Stimulated activated CD4-positive, alpha-beta T cell treated with anti-CD3 and anti-CD28 coated beads, Interleukin-4, amount 100 ng/mL, for 1 hour (primary cell): Measurements from ENCODE around the gene CDSN.

ENCODE experiments used
- DNase-seq: peaks from one replicate; pipeline ENCODE4 v3.0.0-alpha.2; 2020

The CDSN gene

DNA sequence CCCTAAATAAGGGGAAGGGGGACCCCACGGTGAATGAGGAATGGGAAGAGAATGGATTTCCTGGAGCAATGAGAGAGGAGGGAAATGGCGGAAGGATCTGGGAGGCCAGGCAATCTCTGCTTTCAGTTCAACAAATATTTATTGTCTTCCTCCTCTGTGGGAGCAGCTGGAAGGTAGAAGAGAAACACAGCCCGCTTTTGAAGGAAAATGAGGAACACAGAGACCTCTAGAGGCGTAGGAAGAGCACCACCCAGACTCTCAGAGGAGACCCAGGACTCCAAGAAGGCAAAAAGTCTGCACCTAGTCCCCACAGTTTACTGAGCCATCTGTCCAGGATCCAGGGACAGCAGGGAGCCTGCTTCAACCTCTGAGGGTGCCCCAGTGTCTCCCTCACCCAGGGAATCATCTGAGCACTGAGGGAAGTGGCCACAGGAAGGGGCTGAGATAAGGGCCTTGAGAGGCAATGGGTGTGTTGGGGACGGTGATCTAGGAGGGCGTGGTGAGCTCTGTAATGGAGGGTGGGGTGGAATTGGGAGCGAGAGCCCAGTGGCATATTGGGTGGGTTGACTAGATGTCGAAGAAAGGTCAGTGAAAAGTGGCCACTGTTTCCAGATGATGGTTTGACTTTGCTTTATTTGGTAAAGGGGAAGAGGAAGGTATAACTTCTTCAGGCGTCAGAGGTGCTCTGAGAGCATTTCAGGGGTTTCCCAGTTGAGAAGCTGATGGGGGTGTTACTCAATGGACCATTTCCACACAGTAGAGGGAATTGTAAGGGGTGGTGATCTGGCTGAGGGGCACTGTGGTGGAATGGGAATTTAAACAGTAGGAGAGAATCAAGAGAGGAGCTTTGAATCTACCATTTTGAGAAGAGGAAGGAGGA, 5.0 kb downstream of the CDSN start:
- DNase-seq, result no peak

DNA sequence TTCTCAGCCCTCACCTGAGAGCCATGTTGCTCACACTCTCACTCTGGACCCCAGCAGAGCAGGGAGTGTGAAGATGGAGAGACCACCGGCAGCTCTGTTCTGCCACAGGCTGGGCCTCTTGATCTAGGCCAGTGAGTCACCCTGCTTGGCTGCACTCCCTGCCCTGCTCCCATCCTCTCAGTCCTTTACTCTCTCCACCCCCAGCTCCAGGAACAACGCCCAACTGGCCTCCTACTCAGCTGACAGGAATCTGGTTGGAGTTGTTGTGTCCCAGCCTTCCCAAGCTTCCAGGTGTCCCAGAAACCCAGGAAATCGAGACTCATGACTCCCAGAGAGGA, 5.7 kb downstream of the CDSN start, which contains the start of gene PSORS1C1:
PSORS1C1 (plus strand) TSS at position 260 of the 338 bp plus-strand sequence. CDS start 14,833 bp downstream, outside the sequence.
- DNase-seq, result no peak

DNA sequence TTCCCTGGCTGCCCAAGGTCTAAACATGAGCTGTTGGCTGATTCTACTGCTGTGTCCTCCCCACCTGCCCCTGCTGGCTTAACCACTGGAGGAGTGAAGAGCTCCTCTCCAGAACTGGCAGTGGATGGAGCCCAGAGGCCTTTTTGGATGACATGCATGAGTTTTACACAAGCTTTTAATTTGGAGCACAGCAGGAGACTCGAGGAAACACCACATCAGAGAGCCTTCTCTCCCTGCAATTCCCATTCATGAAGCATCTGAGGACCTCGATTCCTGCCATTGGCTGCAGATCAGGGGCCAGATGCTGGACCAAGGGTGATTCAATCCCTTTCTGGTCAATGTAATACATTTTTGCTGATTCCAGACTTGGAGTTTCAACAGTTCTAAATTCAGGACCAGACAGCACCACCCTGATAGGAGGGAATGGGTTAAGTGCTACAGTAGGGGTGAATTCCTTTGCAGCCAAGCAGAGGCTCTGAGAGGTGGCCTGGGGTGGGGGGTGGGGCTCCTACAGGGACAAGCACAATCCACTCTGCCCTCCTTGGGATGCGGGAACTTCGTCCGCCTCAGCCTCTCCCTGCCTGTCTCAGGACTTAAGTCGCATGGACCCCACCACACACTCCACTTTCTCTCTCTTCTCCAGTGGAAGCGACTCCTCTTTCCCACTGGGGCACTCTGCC, 6.2 kb downstream of the CDSN start:
- DNase-seq, result no peak

DNA sequence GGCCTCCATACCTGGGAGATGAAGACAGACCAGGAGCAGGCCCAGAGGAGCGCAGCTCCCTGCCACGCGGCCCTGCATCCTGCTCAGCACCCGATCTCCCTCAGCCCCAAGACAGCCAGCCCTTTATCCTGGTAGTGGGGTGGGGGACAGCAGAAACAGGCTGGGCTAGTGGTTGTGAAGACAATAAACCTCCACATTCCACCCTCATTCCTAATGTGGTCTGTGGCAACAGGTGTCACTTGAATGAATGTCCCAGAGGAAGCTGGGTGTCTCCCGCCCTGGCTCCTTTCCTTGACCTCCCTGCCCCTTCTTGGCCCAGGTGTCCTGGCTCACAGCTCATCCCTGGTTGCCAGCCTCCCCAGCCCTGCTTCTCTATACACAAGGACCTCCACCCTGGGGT, 7.8 kb downstream of the CDSN start, which contains the start of gene C6orf15:
C6orf15 (minus strand) TSS at position 98 of the 400 bp plus-strand sequence; CDS start at position 78, 20 bp downstream.
- no peak for DNase-seq

DNA sequence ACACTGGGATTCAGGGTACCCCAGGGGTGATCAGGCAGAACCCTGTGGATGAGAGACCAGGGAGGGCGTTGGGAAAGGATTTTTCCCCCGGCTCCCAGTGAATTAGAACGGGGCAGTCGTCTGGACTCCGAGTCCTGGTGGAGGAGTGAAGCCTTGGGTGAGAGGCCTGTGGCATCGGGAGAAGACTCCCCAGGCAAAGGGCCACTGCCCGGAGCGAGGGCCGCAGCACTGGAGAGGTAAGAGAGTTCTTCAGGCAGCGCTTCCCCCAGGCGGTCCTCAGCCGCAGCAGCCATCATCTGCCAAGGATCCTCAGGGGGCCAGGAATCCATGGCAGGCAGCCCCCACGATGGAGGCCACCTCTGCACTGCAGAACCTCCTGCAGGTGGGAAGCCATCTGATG, 8.5 kb downstream of the CDSN start:
- no peak for DNase-seq

DNA sequence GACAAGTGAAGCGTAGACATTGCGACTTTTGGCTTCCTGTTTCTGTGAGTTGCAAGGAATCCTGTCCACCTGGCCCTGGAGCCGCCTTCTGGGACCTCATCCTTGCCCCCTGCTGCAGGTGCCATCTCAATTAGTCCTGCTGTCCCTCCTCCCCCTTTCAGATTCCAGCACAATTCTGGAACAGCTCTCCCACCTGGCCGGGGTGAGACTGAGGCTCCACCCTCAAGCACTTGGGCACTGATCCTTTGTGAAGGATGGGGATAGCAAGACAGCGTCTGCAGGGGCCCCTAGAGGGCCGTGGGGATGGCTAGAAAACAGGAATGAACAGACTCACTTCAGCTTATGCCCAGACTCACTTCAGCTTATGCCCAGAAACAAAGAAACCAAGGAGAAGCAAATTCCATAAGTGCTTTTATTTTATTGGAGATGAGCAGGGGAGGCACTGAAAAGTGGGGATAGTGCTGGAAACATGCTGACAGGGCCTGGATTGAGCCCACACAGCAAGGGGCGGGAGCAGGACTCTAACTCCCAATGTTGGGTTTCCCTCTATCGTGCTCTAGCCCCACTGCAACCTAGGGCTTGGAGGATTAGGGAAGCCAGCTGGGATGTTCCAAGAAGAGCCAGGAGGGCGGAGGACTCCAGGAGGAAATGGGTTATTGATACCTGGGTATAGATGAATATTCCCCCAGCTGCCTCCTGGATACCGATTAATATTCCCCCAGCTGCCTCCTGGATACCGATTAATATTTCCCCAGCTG, 9.2 kb downstream of the CDSN start:
- DNase-seq, result no peak

DNA sequence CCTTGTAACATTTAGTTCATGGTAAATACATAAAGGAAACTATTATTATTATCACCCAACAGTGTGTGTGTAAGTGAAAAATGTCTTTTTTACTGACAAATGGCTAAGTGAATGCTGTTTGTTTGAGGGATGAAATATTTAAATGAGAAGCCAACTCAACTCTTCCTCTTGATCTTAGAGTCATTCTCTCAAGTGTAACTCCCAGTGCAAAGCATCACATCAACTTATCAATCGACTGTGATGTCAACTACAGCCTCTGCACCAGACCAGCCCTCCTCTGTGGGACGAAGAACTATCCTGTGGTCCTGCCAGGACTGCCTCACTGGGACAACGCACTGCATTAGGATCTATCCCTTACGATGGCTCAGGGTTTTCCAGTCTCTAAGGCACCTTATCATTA, 13.2 kb downstream of the CDSN start:
- no peak for DNase-seq

DNA sequence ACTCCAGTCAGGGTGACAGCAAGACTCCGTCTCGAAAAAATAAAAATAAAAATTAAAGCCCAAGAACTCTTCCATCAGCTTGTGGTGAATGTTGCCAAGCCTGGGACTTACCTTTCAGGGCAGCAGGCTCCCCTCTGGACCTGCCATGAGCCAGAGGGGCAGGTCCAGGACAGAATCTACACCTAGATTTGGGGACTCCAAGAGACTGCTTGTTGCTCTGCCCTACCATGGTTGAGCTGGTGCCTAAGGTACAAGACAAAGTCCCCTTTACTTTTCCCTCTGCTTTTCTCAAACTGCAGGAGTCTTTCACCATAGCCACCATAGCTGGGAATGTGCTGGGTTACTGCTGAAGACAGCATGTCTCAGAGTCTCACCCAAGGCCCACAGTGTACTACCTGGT, 17.1 kb downstream of the CDSN start:
- no peak for DNase-seq

DNA sequence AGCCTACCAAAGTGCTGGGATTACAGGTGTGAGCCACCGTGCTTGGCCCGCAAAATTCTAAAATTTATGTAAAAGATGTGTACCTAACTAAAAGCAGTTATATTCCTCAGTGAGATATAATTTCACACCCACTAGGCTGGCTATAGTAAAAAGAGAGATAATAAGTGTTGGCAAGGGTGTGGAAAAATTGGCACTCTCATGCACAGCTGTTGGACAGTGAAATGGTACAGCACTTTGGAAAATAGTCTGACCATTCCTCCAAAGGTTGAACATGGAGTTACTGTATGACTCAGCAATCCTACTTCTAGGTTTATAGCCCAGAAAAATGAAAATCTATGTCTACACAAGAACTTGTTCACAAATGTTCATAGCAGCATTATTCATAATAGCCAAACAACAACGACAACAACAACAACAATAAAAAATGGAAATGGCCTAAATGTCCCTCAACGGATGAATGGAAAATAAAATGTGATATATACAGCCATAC, 21.8 kb downstream of the CDSN start:
- no peak for DNase-seq

DNA sequence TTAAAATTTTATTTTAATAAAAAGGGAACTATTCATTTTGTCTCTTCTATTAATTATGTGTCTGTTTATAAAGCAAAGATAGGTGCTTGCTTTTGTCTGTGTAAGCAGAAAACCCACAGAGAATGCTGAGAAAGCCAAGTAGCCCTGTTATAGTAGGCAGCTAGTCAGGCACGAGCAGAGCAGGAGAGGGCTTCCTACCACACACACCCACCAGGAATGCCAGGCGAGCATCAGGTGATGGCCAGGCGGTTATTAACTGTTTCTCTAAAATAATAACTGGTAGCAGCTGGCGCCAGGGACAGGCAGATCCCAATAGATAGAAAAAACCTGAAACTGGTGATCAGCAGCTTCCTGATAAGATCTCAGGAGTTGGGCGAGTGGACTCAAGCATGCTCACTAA, 23.6 kb downstream of the CDSN start:
- DNase-seq, result no peak

DNA sequence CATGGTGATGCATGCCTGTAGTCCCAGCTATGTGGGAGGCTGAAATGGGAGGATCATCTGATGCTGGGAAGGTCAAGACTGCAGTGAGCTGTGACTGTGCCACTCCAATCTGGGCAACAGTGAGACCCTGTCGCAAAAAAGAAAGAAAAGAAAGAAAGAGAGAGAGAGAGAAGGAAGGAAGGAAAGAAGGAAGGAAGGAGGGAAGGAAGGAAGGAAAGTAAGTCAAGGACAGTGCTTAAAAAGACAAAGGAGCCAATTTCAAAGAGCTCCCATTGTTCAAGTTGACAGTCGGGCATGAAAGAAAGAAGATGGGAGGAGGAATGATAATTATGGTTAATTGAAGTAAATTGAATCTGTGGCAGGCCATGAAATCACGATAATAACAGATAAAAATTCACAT, 24.0 kb downstream of the CDSN start:
- DNase-seq, result no peak

DNA sequence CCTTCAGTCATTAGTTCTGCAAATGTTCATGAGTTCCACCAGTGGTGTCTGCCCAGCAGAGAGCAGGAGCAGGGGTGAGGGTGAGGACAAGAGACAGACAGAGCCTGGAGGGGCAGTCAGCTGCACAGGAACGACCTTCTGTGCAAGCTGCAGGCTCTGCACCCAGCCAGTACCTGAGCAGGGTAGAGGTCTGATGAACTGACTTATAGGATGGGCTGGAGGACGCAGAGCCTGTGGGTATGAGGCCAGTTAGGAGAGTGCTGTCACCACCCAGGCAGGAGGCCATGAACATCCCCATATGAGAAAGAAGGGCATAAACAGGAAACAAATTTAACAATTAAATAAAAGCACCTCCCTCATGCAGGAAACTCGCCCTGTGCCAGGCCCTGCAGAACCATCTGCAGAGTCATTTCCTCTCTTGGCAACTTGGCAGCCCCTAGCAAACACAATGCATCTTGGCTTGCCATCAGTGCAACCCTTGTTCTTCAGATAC, 25.8 kb downstream of the CDSN start:
- peak; percentile 18 for DNase-seq

DNA sequence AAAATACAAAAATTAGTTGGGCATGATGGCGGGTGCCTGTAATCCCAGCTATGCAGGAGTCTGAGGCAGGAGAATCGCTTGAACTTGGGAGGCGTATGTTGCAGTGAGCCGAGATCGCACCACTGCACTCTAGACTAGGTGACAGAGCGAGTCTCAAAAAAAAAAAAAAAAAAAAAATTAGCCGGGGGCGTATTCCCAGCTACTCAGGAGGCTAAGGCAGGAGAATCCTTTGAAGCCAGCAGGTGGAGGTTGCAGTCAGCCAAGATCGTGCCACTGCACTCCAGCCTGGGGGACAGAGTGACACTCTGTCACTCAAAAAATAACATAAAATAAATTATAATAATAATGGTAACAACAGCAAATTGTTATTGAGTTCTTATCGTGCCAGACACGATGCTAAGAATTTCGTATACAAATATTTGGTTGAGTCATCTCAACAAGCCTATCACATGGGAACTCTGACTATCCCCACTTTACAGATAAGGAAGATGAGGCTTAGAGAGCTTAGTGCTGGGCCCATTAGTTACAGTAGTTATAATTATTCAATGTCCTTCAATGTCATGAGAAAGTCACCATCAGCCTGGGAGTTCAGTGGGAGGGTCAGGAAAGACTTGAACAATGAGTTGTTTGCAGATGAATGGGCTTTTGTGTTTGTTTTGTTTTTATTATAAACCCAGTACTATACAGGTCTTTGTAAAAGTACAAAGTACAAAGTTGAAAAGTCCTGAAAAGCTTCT, 27.3 kb downstream of the CDSN start:
- no peak for DNase-seq

DNA sequence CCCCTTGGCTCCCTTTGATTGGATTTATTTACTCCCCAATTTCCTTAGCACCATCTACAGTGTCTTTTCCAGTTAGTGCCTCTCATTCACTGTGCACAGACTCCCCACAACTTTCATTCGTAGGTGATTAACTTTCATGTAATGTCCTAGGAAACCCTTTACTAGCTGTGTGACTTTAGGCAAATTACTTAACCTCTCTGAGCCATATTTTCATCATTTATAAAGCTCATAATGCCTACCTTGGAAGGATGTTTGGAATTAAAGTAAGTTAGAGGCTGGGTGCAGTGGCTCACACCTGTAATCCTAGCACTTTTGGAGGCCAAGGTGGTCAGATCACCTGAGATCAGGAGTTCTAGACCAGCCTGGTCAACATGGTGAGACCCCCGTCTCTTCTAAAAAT, 28.0 kb downstream of the CDSN start:
- DNase-seq, result no peak

DNA sequence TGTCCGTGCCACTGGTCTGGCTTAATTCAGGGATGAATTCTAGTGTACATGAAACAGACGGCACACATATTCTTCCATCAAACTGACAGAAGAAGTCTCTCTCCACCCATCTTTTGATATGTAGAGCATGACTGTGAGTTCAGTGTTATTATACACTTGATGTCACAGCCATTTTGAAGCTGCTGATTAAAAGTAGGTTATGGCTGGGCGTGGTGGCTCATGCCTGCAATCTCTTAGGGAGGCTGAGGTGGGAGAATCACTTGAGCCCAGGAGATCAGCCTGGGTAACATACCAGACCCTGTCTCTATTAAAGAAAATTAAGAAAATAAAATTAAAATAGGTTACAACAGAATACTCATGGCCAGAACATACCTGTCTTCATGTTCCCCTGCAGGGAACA, 28.6 kb downstream of the CDSN start:
- no peak for DNase-seq

DNA sequence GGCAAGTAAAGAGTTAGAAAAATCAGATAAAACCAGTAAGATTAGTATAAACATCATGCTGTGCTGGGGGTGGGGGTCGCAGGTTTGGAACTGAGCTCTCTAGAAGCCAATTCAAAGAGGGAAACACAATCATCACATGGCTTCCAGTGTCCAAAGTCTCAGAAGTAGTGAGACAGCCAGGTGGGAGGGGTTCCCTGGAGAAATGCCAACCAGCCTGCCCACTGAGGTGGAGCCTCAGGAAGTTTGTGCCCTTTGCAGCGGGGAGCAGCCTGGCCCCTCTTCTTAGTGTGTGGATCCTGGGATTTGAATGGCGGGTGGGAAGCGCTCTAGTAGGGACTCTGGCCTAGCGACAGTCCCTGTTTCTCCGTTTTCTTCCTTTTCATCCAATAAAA, 29.3 kb downstream of the CDSN start:
- DNase-seq, result no peak

DNA sequence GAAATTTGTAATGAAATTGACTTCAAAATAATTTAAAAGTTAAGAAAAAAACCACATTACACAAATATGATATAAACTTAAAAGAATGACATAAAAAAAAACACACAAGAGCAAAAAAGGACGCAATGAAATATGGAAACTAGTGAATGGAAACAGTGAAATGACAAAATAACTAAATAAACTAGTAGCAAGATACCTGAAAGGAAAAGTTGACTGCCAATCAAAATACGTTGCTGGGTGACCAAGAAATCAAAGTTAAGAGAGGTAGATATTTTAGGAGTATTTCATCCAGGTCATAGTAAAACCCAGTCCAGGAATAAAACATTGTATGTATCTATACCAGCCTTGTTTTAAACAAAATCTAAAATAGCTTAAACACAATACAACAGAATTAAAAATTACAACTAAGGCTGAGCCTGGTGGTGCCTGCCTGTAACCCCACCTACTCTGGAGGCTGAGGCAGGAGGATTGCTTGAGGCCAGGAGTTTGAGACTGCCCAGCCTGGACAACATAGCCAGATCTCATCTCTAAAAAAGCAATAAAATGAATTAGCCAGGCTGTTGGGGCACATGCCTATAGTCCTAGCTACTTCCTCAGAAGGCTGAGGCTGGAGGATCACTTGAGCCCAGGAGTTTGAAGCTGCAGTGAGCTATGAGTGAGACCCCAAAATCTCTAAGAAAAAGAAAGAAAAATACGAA, 29.8 kb downstream of the CDSN start:
- DNase-seq, result no peak

DNA sequence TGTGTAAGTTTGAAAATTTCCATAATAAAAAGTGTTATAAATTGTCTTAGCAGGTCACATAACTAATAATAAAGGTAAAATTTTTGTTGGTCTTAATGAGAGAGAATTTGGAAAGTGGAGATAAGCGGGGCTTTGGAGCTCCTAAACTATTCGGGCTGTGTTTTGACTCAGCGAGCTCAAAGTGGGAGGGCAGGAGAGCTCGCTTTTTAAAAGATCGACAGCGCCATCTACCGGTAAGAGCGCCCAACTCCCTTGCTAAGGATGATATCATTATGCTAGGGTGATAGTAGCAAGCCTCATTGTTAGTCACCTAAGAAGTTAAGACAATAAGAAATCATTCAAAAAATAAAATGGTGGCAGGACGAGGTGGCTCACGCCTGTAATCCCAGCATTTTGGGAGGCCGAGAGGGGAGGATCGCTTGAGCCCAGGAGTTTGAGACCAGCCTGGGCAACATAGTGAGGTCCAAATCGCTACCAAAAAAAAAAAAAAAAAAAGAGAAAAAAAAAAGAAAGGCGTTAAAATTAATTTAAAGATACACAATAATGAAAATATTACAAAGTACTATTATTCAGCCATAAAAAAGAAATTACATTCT, 32.7 kb downstream of the CDSN start:
- DNase-seq, result peak; percentile 90

DNA sequence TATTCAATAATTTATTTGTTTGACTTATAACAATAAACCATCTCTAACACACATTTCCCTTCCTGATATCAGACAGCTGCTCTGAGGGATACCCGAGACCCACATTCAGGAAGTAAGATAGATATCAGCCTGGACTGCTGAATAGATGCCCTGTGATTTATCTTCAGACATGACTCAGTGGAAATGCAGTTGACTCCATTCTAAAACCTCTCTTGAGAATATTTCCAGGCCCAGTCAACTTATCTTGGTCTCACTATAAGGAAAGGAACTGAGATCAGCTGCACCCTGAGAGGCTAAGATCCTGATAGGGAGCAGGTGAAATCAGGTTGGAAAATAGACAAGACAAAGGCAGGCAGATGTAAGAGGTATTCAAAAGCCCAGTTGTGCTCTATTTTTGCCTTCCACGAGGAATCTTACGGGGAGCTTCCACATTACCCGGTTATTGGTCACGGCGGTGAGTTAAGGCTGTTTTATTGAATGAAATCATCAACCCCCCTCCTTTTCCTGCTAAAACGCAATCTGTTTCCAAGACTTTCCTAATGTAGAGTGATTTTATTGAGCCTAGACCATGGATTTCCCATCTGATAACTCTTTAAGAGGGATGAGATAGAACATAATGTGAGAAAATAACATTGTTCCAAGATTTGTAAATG, 33.3 kb downstream of the CDSN start:
- DNase-seq, result no peak

DNA sequence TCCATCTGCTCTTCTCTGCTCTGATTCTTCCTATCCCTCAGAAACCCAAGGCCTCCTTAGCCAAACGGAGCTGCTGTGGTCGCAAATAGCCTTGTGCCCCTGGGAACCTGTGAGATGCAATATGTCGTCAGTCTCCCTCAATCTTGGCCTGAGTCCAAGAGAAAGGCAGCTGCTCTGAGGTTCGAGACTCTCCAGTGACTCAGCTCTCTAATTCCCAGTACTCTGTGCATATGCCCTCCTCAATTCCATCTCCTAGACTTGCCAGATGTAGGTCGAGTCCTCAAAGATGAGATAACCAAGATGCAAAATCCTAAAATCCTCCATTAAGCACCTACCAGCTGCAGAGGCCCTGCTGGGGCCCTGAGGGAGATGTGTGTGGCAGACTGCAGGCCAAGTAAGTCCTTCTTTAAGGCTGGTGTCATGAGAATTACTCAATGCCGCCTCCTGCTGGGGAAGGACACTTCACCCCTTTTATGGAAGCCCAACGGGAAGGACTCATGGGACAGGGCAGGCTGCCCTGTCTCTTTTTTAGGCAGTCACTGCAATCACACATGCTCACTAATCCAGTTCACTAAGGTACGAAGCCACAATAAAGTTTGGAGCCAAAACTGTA, 36.4 kb downstream of the CDSN start:
- DNase-seq, result peak; percentile 45
